Esophagus muscularis mucosa (tissue), 4 donors: Measurements from ENCODE around the gene NTHL1.

Experiments used
- EP300 ChIP-seq: sonication (generic); formaldehyde crosslinking; IDR thresholded peaks from one replicate; pipeline ENCODE4 v1.6.1; 2017; ENCODE audit warnings: antibody characterized with exemption
- POLR2A ChIP-seq: fragments of 450-650 bp; IDR thresholded peaks from one replicate; pipeline ENCODE4 v1.6.1; 2017; ENCODE audit warnings: antibody characterized with exemption, moderate library complexity, mild to moderate bottlenecking, low read depth
- POLR2AphosphoS5 ChIP-seq, 2 donors: sonication (generic); formaldehyde crosslinking; IDR thresholded peaks; one replicate each; pipeline ENCODE4 v1.6.1; 2017; ENCODE audit warnings: antibody characterized with exemption in 2 of 2
- TF ChIP-seq, protein P1 (sequence below), 3 experiments: fragments of 200-600 bp in 2 of 3; fragments of 450-650 bp in 1 of 3; sonication (generic) in 2 of 3; IDR thresholded peaks; one replicate each; pipeline ENCODE4 v1.5.1; 2017 to 2019; ENCODE audit warnings: antibody characterized with exemption in 3 of 3, mild to moderate bottlenecking in 2 of 3, moderate library complexity in 1 of 3

DNA sequence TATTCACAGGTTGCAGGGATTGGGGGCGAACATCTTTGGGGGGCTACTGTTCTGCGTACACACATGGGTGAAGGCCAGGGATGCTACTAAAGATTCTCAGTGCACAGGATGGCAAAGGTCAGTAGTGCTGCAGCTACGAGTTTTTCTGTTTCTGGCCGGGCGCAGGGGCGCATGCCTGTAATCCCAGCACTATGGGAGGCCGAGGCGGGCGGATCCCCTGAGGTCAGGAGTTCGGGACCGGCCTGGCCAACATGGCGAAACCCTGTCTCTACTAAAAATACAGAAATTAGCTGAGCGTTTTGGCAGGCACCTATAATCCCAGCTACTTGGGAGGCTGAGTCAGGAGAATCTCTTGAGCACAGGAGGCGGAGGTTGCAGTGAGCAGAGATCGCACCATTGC lies 34.1 kb downstream of the NTHL1 start:
- TF ChIP-seq, protein P1, sequence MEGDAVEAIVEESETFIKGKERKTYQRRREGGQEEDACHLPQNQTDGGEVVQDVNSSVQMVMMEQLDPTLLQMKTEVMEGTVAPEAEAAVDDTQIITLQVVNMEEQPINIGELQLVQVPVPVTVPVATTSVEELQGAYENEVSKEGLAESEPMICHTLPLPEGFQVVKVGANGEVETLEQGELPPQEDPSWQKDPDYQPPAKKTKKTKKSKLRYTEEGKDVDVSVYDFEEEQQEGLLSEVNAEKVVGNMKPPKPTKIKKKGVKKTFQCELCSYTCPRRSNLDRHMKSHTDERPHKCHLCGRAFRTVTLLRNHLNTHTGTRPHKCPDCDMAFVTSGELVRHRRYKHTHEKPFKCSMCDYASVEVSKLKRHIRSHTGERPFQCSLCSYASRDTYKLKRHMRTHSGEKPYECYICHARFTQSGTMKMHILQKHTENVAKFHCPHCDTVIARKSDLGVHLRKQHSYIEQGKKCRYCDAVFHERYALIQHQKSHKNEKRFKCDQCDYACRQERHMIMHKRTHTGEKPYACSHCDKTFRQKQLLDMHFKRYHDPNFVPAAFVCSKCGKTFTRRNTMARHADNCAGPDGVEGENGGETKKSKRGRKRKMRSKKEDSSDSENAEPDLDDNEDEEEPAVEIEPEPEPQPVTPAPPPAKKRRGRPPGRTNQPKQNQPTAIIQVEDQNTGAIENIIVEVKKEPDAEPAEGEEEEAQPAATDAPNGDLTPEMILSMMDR (IDR thresholded peaks at IDR 0.05) = no peak
- TF ChIP-seq EP300 (no peak), POLR2A (no peak), POLR2AphosphoS5 (IDR thresholded peaks at IDR 0.05) (no peak)
